ENCODE measurements around the gene LRRC1.

Gene LRRC1

DNA sequence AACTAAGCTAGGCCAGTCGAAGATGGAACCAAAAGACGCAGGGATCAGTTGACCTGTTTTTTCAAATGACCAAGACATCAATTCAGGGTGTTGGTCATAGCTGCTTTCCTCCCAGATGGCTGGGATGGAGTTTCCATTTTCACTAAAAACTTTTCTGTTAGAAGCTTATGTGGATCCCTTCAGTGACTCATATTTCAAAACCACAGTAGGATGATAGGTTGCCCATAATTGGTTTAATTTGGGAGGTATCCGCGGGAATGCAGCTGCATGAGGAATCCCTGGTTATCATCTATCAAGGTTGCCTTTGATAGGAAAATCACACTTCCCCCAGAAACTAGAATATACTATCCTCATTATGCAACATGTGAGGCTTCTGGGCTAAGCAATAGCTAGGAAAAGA, 165.5 kb downstream of the LRRC1 start:
- H3K36me3 ChIP-seq (ENCODE audit: insufficient read depth, low read length) = no peaks in the 10 kb centered on the region
- no peak overlapping the region for H3K4me3 ChIP-seq (ENCODE audit: low read length)
- H3K27me3 ChIP-seq (ENCODE audit: insufficient read depth, low read length) = no peaks in the 10 kb centered on the region
- no peaks in the 10 kb centered on the region for H3K9me3 ChIP-seq (ENCODE audit: low read length)
- no peaks in the 10 kb centered on the region for H3K4me1 ChIP-seq (ENCODE audit: insufficient read depth, low read length)
- no peak overlapping the region for H2AFZ ChIP-seq (ENCODE audit: low read depth, low read length)

DNA sequence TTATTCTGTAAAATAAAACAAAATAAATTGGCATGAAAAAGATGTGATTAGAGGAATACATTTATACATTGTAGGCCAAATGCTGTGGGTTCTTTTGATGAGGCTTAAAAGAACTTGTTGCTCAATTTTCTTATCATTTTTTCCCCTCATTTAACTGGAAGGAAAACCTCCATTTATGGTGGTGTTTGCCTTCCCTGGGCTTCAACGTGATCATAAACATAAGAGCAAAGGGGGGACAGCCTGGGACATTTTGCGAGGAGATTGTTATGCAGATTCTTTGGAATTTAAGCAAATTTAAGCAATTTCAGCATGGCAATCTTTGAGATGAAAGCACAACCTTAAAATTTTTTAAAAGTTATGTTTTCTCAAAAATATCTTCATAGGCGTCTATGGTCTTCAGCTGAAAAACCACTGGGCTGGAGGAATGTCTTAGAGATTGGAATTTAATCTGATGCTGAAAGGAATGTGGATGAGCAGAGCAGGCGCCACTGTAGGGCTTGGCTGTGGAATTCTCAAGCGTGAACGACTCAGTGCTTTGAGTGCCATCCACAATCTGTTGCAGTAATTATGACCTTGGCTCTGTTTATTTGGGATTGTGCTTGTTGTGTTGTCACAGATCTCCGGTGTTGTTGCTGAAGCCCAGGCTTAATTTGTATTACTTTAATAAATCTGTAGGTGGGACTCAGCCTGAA, 167.0 kb downstream of the LRRC1 start:
- Histone ChIP-seq H3K4me1 (ENCODE audit: insufficient read depth, low read length) (no peaks in the 10 kb centered on the region), H2AFZ (ENCODE audit: low read depth, low read length) (no peak overlapping the region), H3K9me3 (ENCODE audit: low read length) (no peaks in the 10 kb centered on the region), H3K27me3 (ENCODE audit: insufficient read depth, low read length) (no peaks in the 10 kb centered on the region), H3K36me3 (ENCODE audit: insufficient read depth, low read length) (no peaks in the 10 kb centered on the region), H3K4me3 (ENCODE audit: low read length) (no peak overlapping the region)

DNA sequence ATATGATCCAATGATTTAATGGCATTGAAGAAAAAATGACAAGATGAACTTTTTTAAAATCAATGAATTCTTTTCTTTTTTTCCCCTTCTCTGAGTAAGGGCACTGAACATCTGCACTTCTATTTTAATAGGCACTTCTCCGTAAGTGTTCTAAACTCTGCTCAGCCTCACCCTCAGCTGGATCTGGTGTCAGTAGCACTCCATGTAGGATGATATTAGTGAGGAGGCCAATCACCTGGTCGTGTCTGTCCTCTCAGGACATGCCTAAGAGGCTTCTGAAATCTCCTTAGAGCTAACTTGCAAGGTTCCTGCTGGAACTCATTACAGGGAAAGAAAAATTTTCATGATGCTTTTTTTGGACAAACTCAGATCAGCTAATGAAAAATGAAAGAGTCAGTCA, 167.8 kb downstream of the LRRC1 start:
- Histone ChIP-seq H3K4me3 (ENCODE audit: low read length) (no peak overlapping the region), H3K36me3 (ENCODE audit: insufficient read depth, low read length) (no peaks in the 10 kb centered on the region), H3K27me3 (ENCODE audit: insufficient read depth, low read length) (no peaks in the 10 kb centered on the region), H3K9me3 (ENCODE audit: low read length) (no peaks in the 10 kb centered on the region), H2AFZ (ENCODE audit: low read depth, low read length) (no peak overlapping the region), H3K4me1 (ENCODE audit: insufficient read depth, low read length) (no peaks in the 10 kb centered on the region)

DNA sequence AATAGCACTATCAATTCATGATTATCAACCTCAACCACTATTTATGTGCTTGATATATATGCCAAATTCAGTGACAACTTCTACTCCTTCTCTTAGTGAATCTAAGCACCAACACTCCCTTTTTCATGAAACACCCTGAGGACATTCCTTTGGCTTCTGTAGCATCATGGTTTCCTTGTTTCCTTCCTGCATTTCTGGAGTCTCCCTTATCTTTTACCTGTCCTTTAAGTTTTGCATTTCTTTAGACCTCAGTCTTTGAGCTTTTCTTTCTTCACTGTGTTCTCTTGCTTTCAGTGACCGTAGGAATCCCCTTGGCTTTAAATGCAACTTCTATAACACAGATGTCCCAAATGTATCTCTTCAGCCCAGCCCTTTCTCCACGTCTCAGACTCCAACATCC, 172.6 kb downstream of the LRRC1 start:
- H2AFZ ChIP-seq (ENCODE audit: low read depth, low read length) = no peak overlapping the region
- H3K27me3 ChIP-seq (ENCODE audit: insufficient read depth, low read length) = peaks cover 2% of the 10 kb centered on the region
- no peaks in the 10 kb centered on the region for H3K9me3 ChIP-seq (ENCODE audit: low read length)
- H3K4me1 ChIP-seq (ENCODE audit: insufficient read depth, low read length) = no peaks in the 10 kb centered on the region
- H3K36me3 ChIP-seq (ENCODE audit: insufficient read depth, low read length) = no peaks in the 10 kb centered on the region
- H3K4me3 ChIP-seq (ENCODE audit: low read length) = no peak overlapping the region
